A549 (cell line): ENCODE results near the gene MPZ. TPM values are rescaled to one million over a fixed set of nuclear protein-coding genes. Genes with fewer than 3 reads are reported as not detected.

ENCODE experiments used
- ATAC-seq, 2 experiments: fragments of 200-7000 bp in 1 of 2; fragments of >200 bp in 1 of 2; cut with Nextera tagmentation in 1 of 2; cut with Tn5 transposase in 1 of 2; 3 replicates each; pipeline versions ENCODE4 v1.8.0 to v1.9.1; 2018 to 2020; ENCODE audit warnings: mild to moderate bottlenecking in 1 of 2, moderate library complexity in 1 of 2
- CTCF ChIA-PET: fragments of 300-600 bp; sonication (Branson Sonifier 250); formaldehyde crosslinking; extraction: SDS; loops from one replicate; lab custom pipeline; 2021; ENCODE audit warnings: antibody characterized with exemption, inconsistent platforms; lab: Yijun Ruan, JAX
- POLR2A ChIA-PET: fragments of 350-600 bp; formaldehyde crosslinking; extraction: SDS; loops from one replicate; lab custom pipeline; 2021; ENCODE audit warnings: antibody characterized with exemption, inconsistent platforms; lab: Yijun Ruan, JAX
- DNase-seq, 2 experiments: peaks; one replicate each; pipeline versions ENCODE4 v3.0.0 to v3.0.0-alpha.2; 2011 to 2016; ENCODE audit warnings: low read depth in 1 of 2, low spot score in 1 of 2
- FAIRE-seq: peaks from 2 replicates; lab custom pipeline; 2011; peaks lifted over from hg19 to GRCh38; lab: Jason Lieb, UNC
- H3K27ac ChIP-seq, 2 experiments: fragments of >200 bp; sonication (Bioruptor Twin); formaldehyde crosslinking; 3 replicates each; pipeline ENCODE4 v1.5.1; 2016 to 2017
- H3K4me1 ChIP-seq: fragments of >200 bp; sonication (Bioruptor Twin); formaldehyde crosslinking; 3 replicates; pipeline ENCODE4 v1.6.1; 2016
- H3K4me2 ChIP-seq: fragments of >200 bp; sonication (Bioruptor Twin); formaldehyde crosslinking; 3 replicates; pipeline ENCODE4 v1.6.1; 2016
- H3K4me3 ChIP-seq: fragments of >200 bp; sonication (Bioruptor Twin); formaldehyde crosslinking; 3 replicates; pipeline ENCODE4 v1.5.1; 2016
- H3K9me3 ChIP-seq: fragments of >200 bp; sonication (Bioruptor Twin); formaldehyde crosslinking; 3 replicates; pipeline ENCODE4 v1.6.1; 2016
- BHLHE40 ChIP-seq: IDR thresholded peaks from 2 replicates; pipeline ENCODE4 v1.6.1; 2012; ENCODE audit warnings: low read depth, low read length, inconsistent platforms
- CEBPB ChIP-seq, 2 experiments: fragments of >200 bp in 1 of 2; sonication (Bioruptor Twin) in 1 of 2; formaldehyde crosslinking in 1 of 2; IDR thresholded peaks; 2 replicates each; pipeline ENCODE4 v1.6.1; 2012 to 2016
- CHD4 ChIP-seq: fragments of 200-600 bp; sonication (generic); IDR thresholded peaks from 2 replicates; pipeline ENCODE4 v1.6.1; 2016; ENCODE audit warnings: antibody characterized with exemption, mild to moderate bottlenecking, borderline replicate concordance
- EHF ChIP-seq: fragments of 250-450 bp; sonication (Bioruptor Pico); IDR thresholded peaks from 2 replicates; pipeline ENCODE4 v1.5.0; 2020; ENCODE audit warnings: mild to moderate bottlenecking
- EP300 ChIP-seq, 2 experiments: fragments of >200 bp; sonication (Bioruptor Twin); formaldehyde crosslinking; IDR thresholded peaks; 2 replicates in 1 of 2; 3 replicates in 1 of 2; pipeline ENCODE4 v1.6.1; 2016 to 2017
- FOSB ChIP-seq: fragments of 250-450 bp; sonication (Bioruptor Pico); IDR thresholded peaks from 2 replicates; pipeline ENCODE4 v1.5.0; 2020; ENCODE audit warnings: mild to moderate bottlenecking, moderate library complexity
- FOSL2 ChIP-seq, 2 experiments: fragments of 450-650 bp in 1 of 2; fragments of >200 bp in 1 of 2; sonication (Bioruptor Twin) in 1 of 2; formaldehyde crosslinking; IDR thresholded peaks; 2 replicates each; pipeline versions ENCODE4 v1.5.0 to v1.6.1; 2016 to 2020; ENCODE audit warnings: mild to moderate bottlenecking in 1 of 2, moderate library complexity in 1 of 2
- GATA3 ChIP-seq: IDR thresholded peaks from 2 replicates; pipeline ENCODE4 v1.6.1; 2012; ENCODE audit warnings: borderline replicate concordance
- HDAC2 ChIP-seq: fragments of 200-600 bp; sonication (generic); IDR thresholded peaks from 2 replicates; pipeline ENCODE4 v1.6.1; 2016
- HEYL ChIP-seq: fragments of 250-450 bp; sonication (Bioruptor Pico); IDR thresholded peaks from 2 replicates; pipeline ENCODE4 v1.8.0; 2021; ENCODE audit warnings: mild to moderate bottlenecking, moderate library complexity
- HMGXB4 ChIP-seq: fragments of 250-450 bp; sonication (Bioruptor Pico); IDR thresholded peaks from 2 replicates; pipeline ENCODE4 v1.5.0; 2021; ENCODE audit warnings: mild to moderate bottlenecking, moderate library complexity, borderline replicate concordance
- JUN ChIP-seq, 2 experiments: fragments of >200 bp; sonication (Bioruptor Twin); formaldehyde crosslinking; IDR thresholded peaks; 2 replicates in 1 of 2; 3 replicates in 1 of 2; pipeline ENCODE4 v1.6.1; 2016 to 2017
- MAX ChIP-seq: IDR thresholded peaks from 2 replicates; pipeline ENCODE4 v1.6.1; 2012
- MAZ ChIP-seq: fragments of 150-350 bp; IDR thresholded peaks from 2 replicates; pipeline ENCODE4 v1.6.1; 2014; ENCODE audit warnings: antibody characterized with exemption, low read depth, low read length, borderline replicate concordance
- NFE2L2 ChIP-seq: fragments of 150-350 bp; conservative IDR thresholded peaks from 2 replicates; pipeline ENCODE4 v1.6.1; 2014; ENCODE audit warnings: low read length
- NPAS2 ChIP-seq: fragments of 250-450 bp; sonication (Bioruptor Pico); IDR thresholded peaks from 2 replicates; pipeline ENCODE4 v1.8.0; 2022; ENCODE audit warnings: mild to moderate bottlenecking, moderate library complexity, borderline replicate concordance
- PHF8 ChIP-seq: fragments of 200-600 bp; sonication (generic); IDR thresholded peaks from 2 replicates; pipeline ENCODE4 v1.6.1; 2016; ENCODE audit warnings: low read depth, mild to moderate bottlenecking, antibody characterized with exemption, moderate library complexity, borderline replicate concordance
- RCOR1 ChIP-seq: fragments of 150-350 bp; IDR thresholded peaks from 2 replicates; pipeline ENCODE4 v1.6.1; 2014; ENCODE audit warnings: antibody characterized with exemption, low read length, low read depth
- RNF2 ChIP-seq: fragments of 200-600 bp; sonication (generic); IDR thresholded peaks from 2 replicates; pipeline ENCODE4 v1.6.1; 2016; ENCODE audit warnings: low read depth, mild to moderate bottlenecking, antibody characterized with exemption, moderate library complexity, borderline replicate concordance
- SMC3 ChIP-seq: fragments of >200 bp; sonication (Bioruptor Twin); formaldehyde crosslinking; IDR thresholded peaks from 3 replicates; pipeline ENCODE4 v1.6.1; 2018; ENCODE audit warnings: inconsistent platforms
- SREBF2 ChIP-seq: fragments of 450-650 bp; IDR thresholded peaks from 2 replicates; pipeline ENCODE4 v1.6.1; 2014; ENCODE audit warnings: mild to moderate bottlenecking, moderate library complexity
- TFCP2L1 ChIP-seq: fragments of 250-450 bp; sonication (Bioruptor Pico); IDR thresholded peaks from 2 replicates; pipeline ENCODE4 v1.5.0; 2021; ENCODE audit warnings: mild to moderate bottlenecking
- USF2 ChIP-seq: fragments of 450-650 bp; IDR thresholded peaks from 2 replicates; pipeline ENCODE4 v1.6.1; 2014; ENCODE audit warnings: antibody characterized with exemption
- ZFP36 ChIP-seq: fragments of 450-650 bp; IDR thresholded peaks from 2 replicates; pipeline ENCODE4 v1.6.1; 2014; ENCODE audit warnings: borderline replicate concordance; ENCODE audit not compliant: partially characterized antibody
- whole genome bisulfite sequencing: methylation state at CpG from one replicate; pipeline ENCODE4 v1.1.6; 2017; ENCODE audit errors: missing lambda C conversion rate; 5-methylcytosine and 5-hydroxymethylcytosine counted together
- polyA plus RNA-seq, 4 experiments: library from polyadenylated mRNA; depleted of rRNA in 3 of 4; stranded (reverse); fragments of >200 nt; fragmentation: RNase III in 1 of 4; extraction: RNeasy Plus Mini Kit Qiagen cat#74134 plus additional on column Dnase treatment in 1 of 4; gene quantifications; 2 replicates in 3 of 4; 3 replicates in 1 of 4; pipeline ENCODE4 v1.2.3, GENCODE V29; 2011 to 2017

Gene MPZ
- polyA plus RNA-seq, 2 of the 4 experiments (the other 2 are of a cell fraction): 0.17 to 0.83 TPM

- 49% methylated on average over 3 of the region's 3 CpGs for WGBS
- Histone ChIP-seq H3K4me1 (no peaks in the 10 kb centered on the region), H3K27ac (no peak overlapping the region), H3K9me3 (no peaks in the 10 kb centered on the region), H3K4me2 (no peak overlapping the region), H3K4me3 (no peak overlapping the region)
- POLR2A ChIA-PET: no interaction called here
- CTCF ChIA-PET: interaction anchor here (1.6 to 1.9 kb wide), 3 partner anchors 15 to 25 kb away, joined by 3 to 5 read pairs (median 4); no protein-coding TSS in a partner anchor
- FAIRE-seq (no peak), ATAC-seq (no peak), DNase-seq (no peak)
- TF ChIP-seq FOSB (CRISPR knock-in tag): no peak
- TF ChIP-seq MAX: no peak
- TF ChIP-seq ZFP36: no peak
- TF ChIP-seq BHLHE40: no peak
- no peak for TF ChIP-seq PHF8
- no peak for TF ChIP-seq CHD4
- no peak for TF ChIP-seq JUN (IDR thresholded peaks at IDR 0.05)
Observed at GRCh38 chr1:161274874-161275273, 34.9 kb downstream of the MPZ start.

GRCh38 chr1:161273402-161273801 lies 36.4 kb downstream of the MPZ start:
- POLR2A ChIA-PET: no interaction called here
- H3K27ac ChIP-seq: no peak overlapping the region
- 11% methylated on average over 3 of the region's 3 CpGs for WGBS
- FAIRE-seq (no peak), DNase-seq (no peak), ATAC-seq (no peak)
- no peaks in the 10 kb centered on the region for H3K9me3 ChIP-seq
- H3K4me3 ChIP-seq: no peak overlapping the region
- no peaks in the 10 kb centered on the region for H3K4me1 ChIP-seq
- TF ChIP-seq MAZ (no peak), NPAS2 (no peak), RNF2 (no peak), HDAC2 (no peak), HMGXB4 (CRISPR knock-in tag) (no peak), EP300 (IDR thresholded peaks at IDR 0.05) (no peak), CHD4 (no peak), CEBPB (IDR thresholded peaks at IDR 0.05) (no peak), SREBF2 (no peak), FOSB (CRISPR knock-in tag) (no peak), NFE2L2 (no peak), SMC3 (no peak), JUN (IDR thresholded peaks at IDR 0.05) (no peak), HEYL (CRISPR knock-in tag) (no peak), GATA3 (no peak), FOSL2 (IDR thresholded peaks at IDR 0.05) (no peak), FOSL2 (CRISPR knock-in tag; IDR thresholded peaks at IDR 0.05) (no peak), EHF (CRISPR knock-in tag) (no peak), TFCP2L1 (no peak), RCOR1 (no peak)
- no peak overlapping the region for H3K4me2 ChIP-seq
- CTCF ChIA-PET: interaction anchor here (1.0 to 1.9 kb wide), 3 partner anchors 16 to 44 kb away, joined by 3 to 5 read pairs (median 3); no protein-coding TSS in a partner anchor

GRCh38 chr1:161267321-161267720 lies 42.4 kb downstream of the MPZ start:
- no peak; a peak in 1 of 6 replicates for ATAC-seq
- H3K4me2 ChIP-seq: no peak overlapping the region
- CTCF ChIA-PET: interaction anchor here (1.2 to 3.4 kb wide), 4 partner anchors 24 to 109 kb away, joined by 3 to 16 read pairs (median 6); partner anchors contain the start of gene TOMM40L
- no peak for TF ChIP-seq USF2
- TF ChIP-seq, all 56 proteins: peak for 0
- no peak for DNase-seq
- H3K9me3 ChIP-seq: no peaks in the 10 kb centered on the region
- 60% methylated on average over 3 of the region's 3 CpGs for WGBS
- POLR2A ChIA-PET: interaction anchor here (1.0 kb wide), 1 partner anchor 47 kb away, joined by 3 read pairs; the partner anchor contains the start of gene SDHC
- no peak overlapping the region for H3K4me3 ChIP-seq
- peaks cover 11% of the 10 kb centered on the region; the same call in 2 of the 3 replicates for H3K4me1 ChIP-seq
- no peak for FAIRE-seq
- H3K27ac ChIP-seq: no peak overlapping the region
